ENCODE data around the gene SAMM50. TPM values are rescaled to one million over a fixed set of nuclear protein-coding genes. Genes with fewer than 3 reads are reported as not detected.
A peak's percentile ranks its signal among the peaks of the same experiment; 100 is the strongest.

The SAMM50 gene
- total RNA-seq, 1 experiment from 2014 or later = 49.1 TPM

DNA sequence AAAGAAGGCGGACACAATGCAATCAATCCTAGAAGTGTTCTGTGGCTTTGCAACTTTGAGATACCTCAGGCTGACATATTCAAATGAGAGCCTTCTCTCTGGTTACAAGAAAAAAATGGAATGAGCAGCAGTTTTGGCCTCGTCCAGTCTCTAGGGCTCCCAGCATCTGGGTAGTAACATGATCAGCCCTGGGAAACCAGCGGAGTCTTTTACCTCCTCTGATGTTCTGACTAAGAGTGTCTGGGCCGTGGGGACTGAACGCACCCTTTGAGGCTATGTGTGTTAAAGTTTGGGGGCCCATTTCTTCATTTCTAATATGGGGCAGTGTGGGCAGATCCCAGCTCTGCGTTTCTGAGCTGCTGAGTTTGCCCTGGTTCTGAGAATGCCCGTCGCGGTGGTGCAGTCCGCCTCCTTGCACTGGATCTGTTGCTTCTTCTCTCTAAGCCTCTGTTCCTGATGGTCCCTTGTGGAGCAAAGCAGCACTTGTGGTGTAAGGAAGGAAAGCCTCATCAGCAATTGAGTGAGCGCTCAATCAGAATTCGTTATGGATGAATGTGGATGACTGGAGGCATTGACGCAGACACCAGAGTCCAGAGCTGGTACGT is 77.0 kb downstream of the SAMM50 start:
- Histone ChIP-seq H3K4me1 (peaks cover 8% of the 10 kb centered on the region), H3K9me3 (replicated peaks) (no peaks in the 10 kb centered on the region), H3K4me3 (no peak overlapping the region), H3K36me3 (no peaks in the 10 kb centered on the region), H3K27ac (no peak overlapping the region), H3K27me3 (no peaks in the 10 kb centered on the region)
- peak in 1 of 2 experiments; percentile 17 for DNase-seq

DNA sequence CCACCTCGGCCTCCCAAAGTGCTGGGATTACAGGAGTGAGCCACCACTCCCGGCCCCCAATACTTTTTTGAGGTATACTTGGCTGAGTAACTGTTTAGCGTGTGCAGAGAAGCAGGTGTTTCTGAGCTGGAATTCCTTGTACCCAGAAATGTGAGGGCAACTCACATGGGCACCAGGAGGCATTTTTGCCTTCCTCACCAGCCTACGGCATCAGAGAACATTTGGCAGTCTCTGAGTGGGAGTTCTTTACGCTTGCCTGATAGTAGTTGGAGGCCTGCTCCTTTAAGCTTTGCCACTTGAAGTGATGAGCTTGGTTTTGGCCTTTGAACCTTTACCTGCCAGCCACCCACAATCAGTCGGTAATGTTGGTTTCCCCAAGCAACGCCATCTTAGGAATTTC is 78.0 kb downstream of the SAMM50 start:
- H3K9me3 ChIP-seq (replicated peaks) = no peaks in the 10 kb centered on the region
- H3K4me3 ChIP-seq = no peak overlapping the region
- peak overlapping the region; percentile 22; the same call in 1 of the 2 replicates for H3K27ac ChIP-seq
- H3K27me3 ChIP-seq = no peaks in the 10 kb centered on the region
- H3K36me3 ChIP-seq = no peaks in the 10 kb centered on the region
- DNase-seq = peak in 1 of 2 experiments; percentile 6
- peaks cover 5% of the 10 kb centered on the region for H3K4me1 ChIP-seq

DNA sequence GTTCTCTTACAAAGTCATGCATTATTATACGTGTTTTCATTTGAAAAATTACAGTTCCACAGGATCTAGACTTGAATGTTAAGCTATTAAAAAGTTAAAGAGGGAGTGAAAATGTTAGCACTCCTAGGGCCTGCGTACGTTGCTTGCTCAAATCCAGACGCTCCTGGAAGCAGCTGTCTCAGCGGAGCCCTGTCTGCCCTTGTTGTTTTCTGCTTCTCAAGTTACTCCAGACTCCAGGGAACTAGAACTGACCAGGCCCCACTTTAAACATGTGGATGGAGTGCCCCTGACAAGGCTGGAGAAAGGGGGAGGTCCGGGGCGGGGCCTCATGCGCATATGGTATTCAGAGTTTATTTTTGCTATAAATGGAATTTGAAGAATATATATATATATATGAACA is 78.5 kb downstream of the SAMM50 start:
- Histone ChIP-seq H3K27ac (peak overlapping the region; percentile 22; the same call in 1 of the 2 replicates), H3K4me3 (no peak overlapping the region), H3K4me1 (peaks cover 5% of the 10 kb centered on the region), H3K9me3 (replicated peaks) (no peaks in the 10 kb centered on the region), H3K36me3 (no peaks in the 10 kb centered on the region), H3K27me3 (no peaks in the 10 kb centered on the region)
- DNase-seq = peak; percentile 68 to 83

DNA sequence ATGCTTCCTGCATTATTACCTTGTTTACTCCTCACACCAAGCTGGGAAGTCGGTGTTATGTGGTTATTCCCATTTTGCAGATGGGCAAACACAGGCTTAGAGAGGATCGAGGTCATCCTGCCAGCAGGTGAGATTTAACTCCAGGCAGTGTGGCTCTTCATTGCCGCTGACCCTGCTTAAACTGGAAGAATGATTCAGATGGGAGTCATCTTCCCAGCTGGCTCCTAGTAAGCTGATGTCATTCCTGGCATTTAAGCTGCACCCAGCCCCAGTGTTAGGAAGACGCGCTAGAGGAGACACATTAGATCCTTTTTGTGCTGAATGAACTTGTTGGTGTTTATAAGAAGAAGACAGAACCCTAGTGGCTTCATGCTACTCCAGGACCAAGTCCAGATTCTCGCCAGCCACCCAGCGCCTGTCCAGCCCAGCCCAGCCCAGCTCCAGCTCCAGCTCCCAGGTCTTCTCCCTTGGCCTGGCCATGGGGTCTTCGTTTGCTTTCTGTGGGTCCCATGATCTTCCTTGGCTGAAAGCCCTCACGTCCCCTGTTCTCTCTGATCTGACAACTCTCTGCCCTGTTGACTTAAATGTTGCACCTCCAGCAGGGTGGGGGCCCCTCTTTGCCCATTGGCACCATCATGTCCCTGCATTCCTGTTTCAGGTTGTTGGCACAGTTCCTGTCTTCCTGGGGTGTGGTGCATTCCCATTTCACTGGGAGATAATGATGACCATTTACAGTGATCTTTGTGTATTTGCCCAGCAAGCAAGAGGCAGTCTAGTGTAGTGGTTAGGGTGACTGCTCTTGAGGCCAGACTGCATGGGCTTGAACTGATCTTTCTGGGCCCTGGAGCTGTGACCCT is 82.5 kb downstream of the SAMM50 start:
- no peak overlapping the region for H3K27ac ChIP-seq
- no peaks in the 10 kb centered on the region for H3K27me3 ChIP-seq
- no peak overlapping the region for H3K4me3 ChIP-seq
- peaks cover 5% of the 10 kb centered on the region for H3K4me1 ChIP-seq
- H3K9me3 ChIP-seq (replicated peaks) = no peaks in the 10 kb centered on the region
- H3K36me3 ChIP-seq = no peaks in the 10 kb centered on the region
- peak; percentile 24 to 34 for DNase-seq

DNA sequence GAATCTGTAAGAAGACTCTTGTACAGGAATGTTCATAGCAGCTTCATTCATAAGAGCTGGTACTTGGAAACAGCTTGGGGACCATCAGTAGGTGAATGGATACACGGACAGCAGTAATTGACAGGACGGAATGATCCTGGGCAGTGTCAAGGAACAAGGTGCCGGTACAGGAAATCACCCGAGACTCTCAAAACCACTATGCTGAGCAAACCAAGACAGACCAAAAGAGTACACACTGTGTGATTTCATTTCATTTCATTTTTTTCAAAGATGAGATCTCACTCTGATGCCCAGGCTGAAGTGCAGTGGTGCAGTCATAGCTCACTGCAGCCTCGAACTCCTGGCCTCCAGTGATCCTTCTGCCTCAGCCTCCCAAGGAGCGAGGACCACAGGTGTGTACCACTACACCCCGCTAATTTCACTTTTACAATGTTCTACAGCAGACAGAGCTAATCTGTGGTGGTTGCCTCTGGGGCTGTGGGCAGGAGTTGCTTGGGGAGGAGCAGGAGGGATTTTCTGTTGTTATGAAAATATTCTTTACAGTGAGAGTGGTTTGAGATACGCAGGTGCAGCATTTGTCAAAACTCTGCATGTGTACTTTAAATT is 84.4 kb downstream of the SAMM50 start:
- H3K27ac ChIP-seq = no peak overlapping the region
- no peaks in the 10 kb centered on the region for H3K4me1 ChIP-seq
- H3K4me3 ChIP-seq = no peak overlapping the region
- H3K27me3 ChIP-seq = no peaks in the 10 kb centered on the region
- no peaks in the 10 kb centered on the region for H3K9me3 ChIP-seq (replicated peaks)
- DNase-seq = no peak
- no peaks in the 10 kb centered on the region for H3K36me3 ChIP-seq

DNA sequence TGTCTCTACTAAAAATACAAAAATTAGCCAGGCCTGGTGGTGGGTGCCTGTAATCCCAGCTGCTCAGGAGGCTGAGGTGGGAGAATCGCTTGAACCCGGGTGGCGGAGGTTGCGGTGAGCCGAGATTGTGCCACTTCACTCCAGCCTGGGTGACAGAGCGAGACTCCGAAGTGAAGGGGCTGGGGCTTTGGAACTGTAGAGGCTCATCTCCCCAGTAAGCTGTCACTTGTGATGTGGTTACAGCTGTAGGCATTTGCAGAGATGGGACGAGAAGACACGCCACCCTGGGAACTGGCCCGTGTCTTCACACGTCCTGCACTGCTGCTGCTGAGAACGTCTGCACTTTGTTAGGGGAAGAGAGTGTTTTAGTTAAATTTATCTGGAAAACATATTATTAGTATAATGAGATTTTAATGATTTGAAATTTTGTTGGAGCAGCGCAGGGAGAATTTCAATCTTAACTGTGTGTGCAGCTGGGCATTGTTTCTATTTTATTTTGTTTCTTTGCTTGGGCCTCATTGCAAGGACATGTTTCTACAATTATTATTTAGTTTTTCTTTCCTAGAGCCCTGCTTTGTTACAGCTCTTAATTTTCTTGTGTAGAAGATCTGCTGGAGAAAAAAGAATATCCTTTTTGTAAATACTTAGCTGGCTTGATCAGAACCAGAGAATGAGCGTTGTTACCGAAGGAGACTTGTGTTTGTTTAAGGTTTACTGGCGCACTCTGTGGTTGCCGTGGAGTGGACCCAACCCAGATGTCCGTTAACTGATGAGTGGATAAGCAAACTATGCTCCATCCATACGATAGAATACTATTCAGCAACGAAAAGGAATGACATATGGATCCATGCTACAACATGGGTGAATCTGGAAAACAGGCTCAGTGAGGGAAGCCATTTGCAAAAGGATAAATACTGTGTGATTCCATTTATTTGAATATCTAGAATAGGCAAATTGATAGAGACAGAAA is 87.3 kb downstream of the SAMM50 start:
- H3K4me1 ChIP-seq = no peaks in the 10 kb centered on the region
- no peak for DNase-seq
- no peak overlapping the region for H3K4me3 ChIP-seq
- no peaks in the 10 kb centered on the region for H3K9me3 ChIP-seq (replicated peaks)
- no peak overlapping the region for H3K27ac ChIP-seq
- no peaks in the 10 kb centered on the region for H3K27me3 ChIP-seq
- H3K36me3 ChIP-seq = no peaks in the 10 kb centered on the region

DNA sequence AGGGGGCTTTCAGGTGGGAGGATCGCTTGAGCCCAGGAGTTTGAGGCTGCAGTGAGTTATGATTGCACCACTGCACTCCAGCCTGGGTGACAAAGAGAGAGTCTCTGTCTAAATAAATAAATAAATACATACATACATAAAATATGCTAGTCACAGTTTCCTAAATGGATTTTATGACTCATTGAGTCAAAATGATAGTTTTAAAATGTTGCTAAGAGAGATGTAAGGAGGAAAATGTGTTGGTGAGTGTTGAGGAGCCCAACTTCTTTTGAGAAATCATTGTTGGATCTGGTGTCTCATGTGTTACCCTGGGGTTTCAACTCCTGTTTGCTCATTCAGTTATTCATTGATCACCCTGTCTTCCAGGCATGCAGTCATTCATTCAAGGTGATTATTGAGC is 89.9 kb downstream of the SAMM50 start:
- DNase-seq = no peak
- no peak overlapping the region for H3K27ac ChIP-seq
- H3K27me3 ChIP-seq = no peaks in the 10 kb centered on the region
- no peaks in the 10 kb centered on the region for H3K9me3 ChIP-seq (replicated peaks)
- H3K4me3 ChIP-seq = no peak overlapping the region
- H3K4me1 ChIP-seq = no peaks in the 10 kb centered on the region
- H3K36me3 ChIP-seq = no peaks in the 10 kb centered on the region

Other genes starting within 250 kb of the SAMM50 start
- gene EFCAB6, start 143.1 kb upstream of the SAMM50 start, total RNA-seq (2014; rRNA removed; shearing (Covaris generic)) = not detected in 2 replicates
- not detected in 2 replicates for gene SULT4A1, start 92.9 kb upstream of the SAMM50 start, total RNA-seq (2014; rRNA removed; shearing (Covaris generic))
- not detected in 2 replicates for gene PNPLA5, start 63.4 kb upstream of the SAMM50 start, total RNA-seq (2014; rRNA removed; shearing (Covaris generic))
- 1.3 and 1.9 TPM in 2 replicates for gene PNPLA3, start 31.6 kb upstream of the SAMM50 start, total RNA-seq (2014; rRNA removed; shearing (Covaris generic))
- not detected in 2 replicates for gene PARVB, start 68.9 kb downstream of the SAMM50 start, total RNA-seq (2014; rRNA removed; shearing (Covaris generic))
- not detected in 2 replicates for gene PARVG, start 225.5 kb downstream of the SAMM50 start, total RNA-seq (2014; rRNA removed; shearing (Covaris generic))

Measured in SJCRH30 (cell line).